ENCODE data around the gene MRM1. TPM values are rescaled to one million over a fixed set of nuclear protein-coding genes. Genes with fewer than 3 reads are reported as not detected.

MRM1 gene
- polyA plus RNA-seq, 2 donors: 4.6 to 6.1 TPM

GRCh38 chr17:36610474-36610873, 9.1 kb downstream of the MRM1 start:
- H3K27ac ChIP-seq (ENCODE audit: low read depth in 2 of 2, low read length in 1 of 2): no peak overlapping the region
- peaks cover 0 to 3% of the 10 kb centered on the region in 2 donors for H3K36me3 ChIP-seq (ENCODE audit: control insufficient read depth in 2 of 2, insufficient read depth in 2 of 2, low read length in 1 of 2)
- no peak overlapping the region for H3K4me3 ChIP-seq (ENCODE audit: low read depth in 1 of 2, low read length in 2 of 2)
- no peaks in the 10 kb centered on the region for H3K27me3 ChIP-seq (ENCODE audit: control insufficient read depth in 1 of 2, insufficient read depth in 2 of 2, low read length in 2 of 2)
- H3K9me3 ChIP-seq (ENCODE audit: control insufficient read depth in 2 of 2, insufficient read depth in 1 of 2, low read depth in 1 of 2, low read length in 1 of 2): no peaks in the 10 kb centered on the region
- H3K4me1 ChIP-seq (ENCODE audit: control insufficient read depth in 2 of 2, insufficient read depth in 2 of 2, low read length in 1 of 2): peaks cover 0 to 3% of the 10 kb centered on the region in 2 donors
- 75 to 76% methylated on average over 6 of the region's 6 CpGs for WGBS, 2 donors

DNA sequence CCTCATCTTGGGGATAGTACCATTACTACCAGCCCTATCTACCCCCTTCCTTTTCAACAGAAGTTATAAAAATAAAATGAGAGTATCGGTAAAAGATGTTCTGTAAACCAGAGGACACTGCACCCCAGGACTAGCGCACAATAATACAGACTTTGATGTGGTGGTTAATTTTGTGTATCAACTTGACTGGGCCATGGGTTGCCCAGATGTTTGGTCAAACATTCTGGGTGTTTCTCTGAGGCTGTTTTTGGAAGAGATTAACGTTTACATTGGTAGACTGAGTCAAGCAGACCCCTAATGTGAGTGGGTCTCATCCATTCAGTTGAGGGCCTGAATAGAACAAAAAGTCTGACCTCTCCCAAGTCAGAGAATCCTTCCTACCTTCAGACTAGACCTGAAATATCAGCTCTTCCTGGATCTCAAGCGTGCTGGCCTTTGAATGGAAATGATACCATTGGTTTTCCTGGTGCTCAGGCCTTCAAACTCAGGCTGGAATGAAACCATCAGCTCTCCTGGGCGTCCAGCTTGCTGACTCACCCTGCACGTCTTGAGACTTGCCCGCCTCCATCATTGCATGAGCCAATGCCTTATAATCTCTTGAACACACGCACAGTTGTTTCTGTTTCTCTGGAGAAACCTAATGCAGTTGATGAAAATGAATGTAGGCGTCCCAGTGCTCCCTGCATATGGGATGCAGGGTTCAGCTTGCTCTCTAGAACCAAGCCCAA, 10.1 kb downstream of the MRM1 start:
- no peaks in the 10 kb centered on the region for H3K27me3 ChIP-seq (ENCODE audit: control insufficient read depth in 1 of 2, insufficient read depth in 2 of 2, low read length in 2 of 2)
- no peaks in the 10 kb centered on the region for H3K9me3 ChIP-seq (ENCODE audit: control insufficient read depth in 2 of 2, insufficient read depth in 1 of 2, low read depth in 1 of 2, low read length in 1 of 2)
- peaks cover 0 to 3% of the 10 kb centered on the region in 2 donors for H3K4me1 ChIP-seq (ENCODE audit: control insufficient read depth in 2 of 2, insufficient read depth in 2 of 2, low read length in 1 of 2)
- peaks cover 0 to 3% of the 10 kb centered on the region in 2 donors for H3K36me3 ChIP-seq (ENCODE audit: control insufficient read depth in 2 of 2, insufficient read depth in 2 of 2, low read length in 1 of 2)
- no peak overlapping the region for H3K4me3 ChIP-seq (ENCODE audit: low read depth in 1 of 2, low read length in 2 of 2)
- WGBS, 2 donors: 57 to 62% methylated on average over 9 of the region's 9 CpGs
- no peak overlapping the region for H3K27ac ChIP-seq (ENCODE audit: low read depth in 2 of 2, low read length in 1 of 2)

DNA sequence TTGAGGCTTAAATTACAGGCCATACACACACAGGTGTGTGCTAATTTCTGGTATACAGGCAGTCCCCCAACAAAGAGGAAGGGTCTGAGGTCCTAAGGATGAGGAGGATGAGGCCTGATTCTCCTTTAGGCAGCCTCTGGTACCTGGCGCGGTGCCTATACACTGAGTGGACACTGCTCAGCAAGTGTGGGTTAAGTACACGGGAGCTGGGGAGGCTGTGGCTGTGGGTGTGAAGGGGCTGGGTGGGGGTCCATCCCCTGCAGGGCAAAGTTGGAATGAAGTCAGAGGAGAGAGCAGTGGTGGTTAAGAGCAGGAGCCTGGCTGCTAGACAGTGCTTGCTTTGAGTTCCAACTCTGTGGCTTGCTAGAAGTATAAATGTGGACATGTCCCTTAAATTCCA, 10.9 kb downstream of the MRM1 start:
- WGBS, 2 donors: 74 to 77% methylated on average over 3 of the region's 3 CpGs
- Histone ChIP-seq H3K4me1 (ENCODE audit: control insufficient read depth in 2 of 2, insufficient read depth in 2 of 2, low read length in 1 of 2) (peaks cover 0 to 3% of the 10 kb centered on the region in 2 donors), H3K27ac (ENCODE audit: low read depth in 2 of 2, low read length in 1 of 2) (no peak overlapping the region), H3K9me3 (ENCODE audit: control insufficient read depth in 2 of 2, insufficient read depth in 1 of 2, low read depth in 1 of 2, low read length in 1 of 2) (no peaks in the 10 kb centered on the region), H3K36me3 (ENCODE audit: control insufficient read depth in 2 of 2, insufficient read depth in 2 of 2, low read length in 1 of 2) (peaks cover 0 to 3% of the 10 kb centered on the region in 2 donors), H3K27me3 (ENCODE audit: control insufficient read depth in 1 of 2, insufficient read depth in 2 of 2, low read length in 2 of 2) (no peaks in the 10 kb centered on the region), H3K4me3 (ENCODE audit: low read depth in 1 of 2, low read length in 2 of 2) (no peak overlapping the region)

DNA sequence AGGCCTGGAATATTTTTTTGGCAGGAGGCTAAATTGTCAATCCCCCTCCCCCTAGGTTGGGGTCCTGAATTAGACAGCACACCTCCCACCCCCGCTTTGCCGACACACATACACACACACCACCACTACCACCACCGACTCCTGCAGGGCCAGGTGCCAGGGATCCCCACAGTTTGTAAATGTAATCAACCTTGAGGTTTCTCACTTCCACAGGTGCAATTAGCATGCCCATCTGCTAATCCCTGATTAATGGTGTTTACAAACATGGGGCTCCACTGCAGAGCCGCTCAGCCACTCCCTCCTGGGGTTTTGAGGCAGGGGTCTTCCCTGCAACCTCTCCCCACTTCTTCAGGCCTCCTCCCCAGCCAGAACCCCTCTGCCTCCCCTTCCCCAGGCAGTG, 11.8 kb downstream of the MRM1 start:
- Histone ChIP-seq H3K9me3 (ENCODE audit: control insufficient read depth in 2 of 2, insufficient read depth in 1 of 2, low read depth in 1 of 2, low read length in 1 of 2) (no peaks in the 10 kb centered on the region), H3K4me1 (ENCODE audit: control insufficient read depth in 2 of 2, insufficient read depth in 2 of 2, low read length in 1 of 2) (peaks cover 0 to 3% of the 10 kb centered on the region in 2 donors), H3K36me3 (ENCODE audit: control insufficient read depth in 2 of 2, insufficient read depth in 2 of 2, low read length in 1 of 2) (no peaks in the 10 kb centered on the region), H3K27me3 (ENCODE audit: control insufficient read depth in 1 of 2, insufficient read depth in 2 of 2, low read length in 2 of 2) (no peaks in the 10 kb centered on the region), H3K4me3 (ENCODE audit: low read depth in 1 of 2, low read length in 2 of 2) (no peak overlapping the region), H3K27ac (ENCODE audit: low read depth in 2 of 2, low read length in 1 of 2) (no peak overlapping the region)
- WGBS, 2 donors: 64 to 66% methylated on average over 4 of the region's 4 CpGs

GRCh38 chr17:36614081-36614480, 12.7 kb downstream of the MRM1 start:
- Histone ChIP-seq H3K4me1 (ENCODE audit: control insufficient read depth in 2 of 2, insufficient read depth in 2 of 2, low read length in 1 of 2) (peaks cover 0 to 3% of the 10 kb centered on the region in 2 donors), H3K27me3 (ENCODE audit: control insufficient read depth in 1 of 2, insufficient read depth in 2 of 2, low read length in 2 of 2) (no peaks in the 10 kb centered on the region), H3K9me3 (ENCODE audit: control insufficient read depth in 2 of 2, insufficient read depth in 1 of 2, low read depth in 1 of 2, low read length in 1 of 2) (no peaks in the 10 kb centered on the region), H3K36me3 (ENCODE audit: control insufficient read depth in 2 of 2, insufficient read depth in 2 of 2, low read length in 1 of 2) (no peaks in the 10 kb centered on the region), H3K4me3 (ENCODE audit: low read depth in 1 of 2, low read length in 2 of 2) (no peak overlapping the region), H3K27ac (ENCODE audit: low read depth in 2 of 2, low read length in 1 of 2) (no peak overlapping the region)
- WGBS, 2 donors: 64 to 69% methylated on average over 7 of the region's 7 CpGs

GRCh38 chr17:36614933-36615332, 13.6 kb downstream of the MRM1 start:
- 52 to 64% methylated on average over 5 of the region's 5 CpGs for WGBS, 2 donors
- Histone ChIP-seq H3K9me3 (ENCODE audit: control insufficient read depth in 2 of 2, insufficient read depth in 1 of 2, low read depth in 1 of 2, low read length in 1 of 2) (no peaks in the 10 kb centered on the region), H3K4me3 (ENCODE audit: low read depth in 1 of 2, low read length in 2 of 2) (no peak overlapping the region), H3K27ac (ENCODE audit: low read depth in 2 of 2, low read length in 1 of 2) (no peak overlapping the region), H3K36me3 (ENCODE audit: control insufficient read depth in 2 of 2, insufficient read depth in 2 of 2, low read length in 1 of 2) (no peaks in the 10 kb centered on the region), H3K27me3 (ENCODE audit: control insufficient read depth in 1 of 2, insufficient read depth in 2 of 2, low read length in 2 of 2) (no peaks in the 10 kb centered on the region), H3K4me1 (ENCODE audit: control insufficient read depth in 2 of 2, insufficient read depth in 2 of 2, low read length in 1 of 2) (peaks cover 0 to 3% of the 10 kb centered on the region in 2 donors)

DNA sequence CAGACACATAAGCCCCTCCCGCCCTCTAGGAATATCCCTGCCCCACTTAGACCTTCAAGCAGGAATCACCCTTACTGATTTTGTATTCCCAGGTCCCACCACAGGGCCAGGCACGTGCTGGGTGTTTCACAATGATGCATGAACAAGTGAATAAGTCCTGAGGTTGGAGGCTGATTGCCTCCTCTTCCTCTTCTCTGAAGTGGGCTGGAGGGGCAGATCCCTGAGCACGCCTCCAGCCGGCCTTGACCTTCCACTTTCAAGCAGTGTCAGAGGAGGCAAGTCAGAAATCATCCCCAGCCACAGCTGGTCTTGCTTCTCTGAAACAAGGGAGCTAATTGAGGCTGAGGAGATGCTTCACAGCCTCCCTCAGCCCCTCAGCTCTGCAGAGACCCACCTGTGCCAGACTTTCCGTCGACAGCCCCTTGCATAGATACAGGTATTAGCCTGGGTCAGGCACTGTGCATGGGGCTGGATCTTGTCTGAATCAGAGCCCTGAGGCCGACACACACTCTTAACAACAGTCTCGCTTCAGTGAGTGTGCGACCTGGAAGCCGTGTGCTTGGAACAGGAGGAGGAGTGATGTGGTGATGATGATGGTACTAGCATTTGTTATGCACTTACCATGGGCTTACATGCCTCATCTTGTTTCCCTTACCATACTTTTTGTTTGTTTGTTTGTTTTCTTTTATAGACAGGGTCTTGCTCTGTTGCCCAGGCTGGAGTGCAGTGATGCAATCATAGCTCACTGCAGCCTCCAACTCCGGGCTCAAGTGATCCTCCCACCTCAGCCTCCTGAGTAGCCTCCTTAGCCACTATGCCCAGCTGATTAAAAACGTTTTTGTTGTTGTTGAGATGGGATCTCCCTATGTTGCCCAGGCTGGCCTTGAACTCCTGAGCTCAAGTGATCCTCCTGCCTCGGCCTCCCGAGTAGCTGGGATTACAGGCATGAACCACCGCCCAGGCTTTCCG, 15.0 kb downstream of the MRM1 start:
- Histone ChIP-seq H3K9me3 (ENCODE audit: control insufficient read depth in 2 of 2, insufficient read depth in 1 of 2, low read depth in 1 of 2, low read length in 1 of 2) (no peaks in the 10 kb centered on the region), H3K4me1 (ENCODE audit: control insufficient read depth in 2 of 2, insufficient read depth in 2 of 2, low read length in 1 of 2) (peaks cover 0 to 3% of the 10 kb centered on the region in 2 donors), H3K36me3 (ENCODE audit: control insufficient read depth in 2 of 2, insufficient read depth in 2 of 2, low read length in 1 of 2) (no peaks in the 10 kb centered on the region), H3K27me3 (ENCODE audit: control insufficient read depth in 1 of 2, insufficient read depth in 2 of 2, low read length in 2 of 2) (no peaks in the 10 kb centered on the region), H3K27ac (ENCODE audit: low read depth in 2 of 2, low read length in 1 of 2) (no peak overlapping the region), H3K4me3 (ENCODE audit: low read depth in 1 of 2, low read length in 2 of 2) (no peak overlapping the region)
- WGBS, 2 donors: 76 to 81% methylated on average over 16 of the region's 16 CpGs

DNA sequence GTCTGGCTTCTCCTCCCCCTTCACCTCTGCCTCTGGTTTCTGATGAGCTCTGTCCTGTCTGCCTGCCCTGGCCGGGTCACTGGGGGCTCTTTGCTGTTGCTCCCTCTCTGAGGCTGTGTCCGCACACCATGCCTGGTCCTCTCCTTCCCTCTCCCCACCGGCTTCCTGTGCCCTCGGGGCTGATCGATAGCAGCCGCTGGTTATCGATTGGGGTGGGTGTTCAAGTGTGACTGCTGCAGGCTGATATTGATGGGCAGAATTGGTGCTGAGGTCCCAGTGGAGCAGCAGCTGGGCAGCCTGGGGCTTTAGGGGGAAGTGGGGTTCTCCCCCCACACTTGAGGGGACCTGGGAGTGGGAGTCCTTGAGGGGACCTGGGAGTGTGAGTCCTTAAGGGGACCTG, 16.4 kb downstream of the MRM1 start:
- Histone ChIP-seq H3K4me3 (ENCODE audit: low read depth in 1 of 2, low read length in 2 of 2) (no peak overlapping the region), H3K4me1 (ENCODE audit: control insufficient read depth in 2 of 2, insufficient read depth in 2 of 2, low read length in 1 of 2) (no peaks in the 10 kb centered on the region), H3K27ac (ENCODE audit: low read depth in 2 of 2, low read length in 1 of 2) (no peak overlapping the region), H3K9me3 (ENCODE audit: control insufficient read depth in 2 of 2, insufficient read depth in 1 of 2, low read depth in 1 of 2, low read length in 1 of 2) (no peaks in the 10 kb centered on the region), H3K36me3 (ENCODE audit: control insufficient read depth in 2 of 2, insufficient read depth in 2 of 2, low read length in 1 of 2) (no peaks in the 10 kb centered on the region), H3K27me3 (ENCODE audit: control insufficient read depth in 1 of 2, insufficient read depth in 2 of 2, low read length in 2 of 2) (no peaks in the 10 kb centered on the region)
- 77 to 85% methylated on average over 7 of the region's 7 CpGs for WGBS, 2 donors

- no peaks in the 10 kb centered on the region for H3K27me3 ChIP-seq (ENCODE audit: control insufficient read depth in 1 of 2, insufficient read depth in 2 of 2, low read length in 2 of 2)
- 67 to 77% methylated on average over 3 of the region's 3 CpGs for WGBS, 2 donors
- no peaks in the 10 kb centered on the region for H3K36me3 ChIP-seq (ENCODE audit: control insufficient read depth in 2 of 2, insufficient read depth in 2 of 2, low read length in 1 of 2)
Measured at GRCh38 chr17:36623281-36623680, 21.9 kb downstream of the MRM1 start.

More at GRCh38 chr17:36623281-36623680, 21.9 kb downstream of the MRM1 start:
- Histone ChIP-seq H3K4me1 (ENCODE audit: control insufficient read depth in 2 of 2, insufficient read depth in 2 of 2, low read length in 1 of 2) (no peaks in the 10 kb centered on the region), H3K9me3 (ENCODE audit: control insufficient read depth in 2 of 2, insufficient read depth in 1 of 2, low read depth in 1 of 2, low read length in 1 of 2) (no peaks in the 10 kb centered on the region), H3K4me3 (ENCODE audit: low read depth in 1 of 2, low read length in 2 of 2) (no peak overlapping the region), H3K27ac (ENCODE audit: low read depth in 2 of 2, low read length in 1 of 2) (no peak overlapping the region)
